ENCODE results near the gene CTIF. TPM values are rescaled to one million over a fixed set of nuclear protein-coding genes. Genes with fewer than 3 reads are reported as not detected.

Gene CTIF
- total RNA-seq, 1 donor from 2014 or later = 137 TPM

DNA sequence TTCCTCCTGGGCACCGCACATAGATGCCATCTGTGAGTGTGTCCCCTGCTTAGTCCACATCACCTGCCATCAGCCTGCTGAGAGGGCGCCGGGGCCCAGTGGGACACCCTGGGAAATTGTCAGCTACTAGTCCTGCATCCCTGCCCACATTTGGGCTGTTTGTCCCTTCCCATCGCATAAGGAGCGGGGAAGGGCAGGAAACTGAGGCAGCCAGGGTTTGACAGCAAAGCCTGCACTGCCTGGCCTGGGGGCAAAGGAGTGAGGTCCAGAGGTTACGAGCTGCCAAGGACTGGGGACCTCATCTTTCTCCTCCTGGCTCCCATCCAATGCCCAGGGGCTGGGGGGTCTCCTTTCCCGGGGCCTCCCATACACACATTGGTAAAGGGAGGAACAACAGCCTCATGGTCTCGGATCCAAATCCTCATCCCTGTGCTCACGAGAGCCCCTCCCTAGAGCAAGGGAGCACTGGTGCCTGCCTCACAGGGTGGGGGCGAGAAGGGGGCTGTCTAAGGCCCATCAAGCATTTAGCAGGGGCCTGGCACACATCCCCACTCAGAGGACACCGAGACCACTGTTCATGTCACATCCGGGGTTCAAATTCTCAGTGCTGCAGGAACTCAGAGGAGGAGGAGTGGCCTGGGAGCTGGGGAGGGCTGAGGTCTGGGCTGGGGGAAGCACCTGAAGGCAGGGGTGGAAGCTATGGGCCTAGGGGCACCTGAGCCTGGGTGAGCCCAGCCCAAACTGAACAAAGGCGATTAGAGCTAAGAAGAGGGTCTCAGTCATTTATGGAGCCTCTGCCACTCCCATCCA lies 298.2 kb downstream of the CTIF start:
- no peak overlapping the region for H3K4me3 Mint-ChIP-seq (ENCODE audit: unreplicated experiment)
- no peak overlapping the region for H3K27ac Mint-ChIP-seq (ENCODE audit: unreplicated experiment)
- H3K27me3 Mint-ChIP-seq (ENCODE audit: unreplicated experiment) = peaks cover 9% of the 10 kb centered on the region
- peak; percentile 9 for DNase-seq
- H3K4me1 Mint-ChIP-seq (ENCODE audit: low read depth, unreplicated experiment) = peaks cover 23% of the 10 kb centered on the region
- TF ChIP-seq, protein P1, sequence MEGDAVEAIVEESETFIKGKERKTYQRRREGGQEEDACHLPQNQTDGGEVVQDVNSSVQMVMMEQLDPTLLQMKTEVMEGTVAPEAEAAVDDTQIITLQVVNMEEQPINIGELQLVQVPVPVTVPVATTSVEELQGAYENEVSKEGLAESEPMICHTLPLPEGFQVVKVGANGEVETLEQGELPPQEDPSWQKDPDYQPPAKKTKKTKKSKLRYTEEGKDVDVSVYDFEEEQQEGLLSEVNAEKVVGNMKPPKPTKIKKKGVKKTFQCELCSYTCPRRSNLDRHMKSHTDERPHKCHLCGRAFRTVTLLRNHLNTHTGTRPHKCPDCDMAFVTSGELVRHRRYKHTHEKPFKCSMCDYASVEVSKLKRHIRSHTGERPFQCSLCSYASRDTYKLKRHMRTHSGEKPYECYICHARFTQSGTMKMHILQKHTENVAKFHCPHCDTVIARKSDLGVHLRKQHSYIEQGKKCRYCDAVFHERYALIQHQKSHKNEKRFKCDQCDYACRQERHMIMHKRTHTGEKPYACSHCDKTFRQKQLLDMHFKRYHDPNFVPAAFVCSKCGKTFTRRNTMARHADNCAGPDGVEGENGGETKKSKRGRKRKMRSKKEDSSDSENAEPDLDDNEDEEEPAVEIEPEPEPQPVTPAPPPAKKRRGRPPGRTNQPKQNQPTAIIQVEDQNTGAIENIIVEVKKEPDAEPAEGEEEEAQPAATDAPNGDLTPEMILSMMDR (IDR thresholded peaks at IDR 0.05; ENCODE audit: partially characterized antibody, unreplicated experiment) = no peak
- H3K9me3 Mint-ChIP-seq (ENCODE audit: unreplicated experiment) = peaks cover 6% of the 10 kb centered on the region
- no peaks in the 10 kb centered on the region for H3K36me3 Mint-ChIP-seq (ENCODE audit: unreplicated experiment)

DNA sequence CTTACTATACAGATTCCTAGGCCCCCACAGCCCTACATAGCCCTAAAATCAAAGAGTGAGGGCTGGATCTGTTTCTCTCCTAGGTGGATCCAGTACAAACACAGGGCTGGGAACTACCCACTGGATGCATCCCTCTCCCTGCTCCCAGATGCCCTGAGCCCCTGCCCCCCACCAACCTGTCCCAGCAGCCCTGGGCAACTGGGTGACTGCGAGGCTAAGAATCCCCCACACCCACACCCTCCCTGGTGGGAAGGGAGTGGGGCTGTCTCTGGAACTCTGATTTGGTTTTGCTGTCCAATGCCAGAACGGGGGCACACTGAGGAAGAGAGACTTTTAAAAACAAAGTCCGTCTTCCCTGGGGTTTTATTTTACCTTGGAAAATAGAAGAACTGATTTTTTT lies 298.8 kb downstream of the CTIF start:
- peaks cover 6% of the 10 kb centered on the region for H3K9me3 Mint-ChIP-seq (ENCODE audit: unreplicated experiment)
- H3K27me3 Mint-ChIP-seq (ENCODE audit: unreplicated experiment) = peaks cover 9% of the 10 kb centered on the region
- no peak overlapping the region for H3K4me3 Mint-ChIP-seq (ENCODE audit: unreplicated experiment)
- H3K4me1 Mint-ChIP-seq (ENCODE audit: low read depth, unreplicated experiment) = peaks cover 26% of the 10 kb centered on the region
- no peaks in the 10 kb centered on the region for H3K36me3 Mint-ChIP-seq (ENCODE audit: unreplicated experiment)
- TF ChIP-seq, protein P1 (IDR thresholded peaks at IDR 0.05; ENCODE audit: partially characterized antibody, unreplicated experiment) = no peak
- no peak overlapping the region for H3K27ac Mint-ChIP-seq (ENCODE audit: unreplicated experiment)
- peak; percentile 4 for DNase-seq

DNA sequence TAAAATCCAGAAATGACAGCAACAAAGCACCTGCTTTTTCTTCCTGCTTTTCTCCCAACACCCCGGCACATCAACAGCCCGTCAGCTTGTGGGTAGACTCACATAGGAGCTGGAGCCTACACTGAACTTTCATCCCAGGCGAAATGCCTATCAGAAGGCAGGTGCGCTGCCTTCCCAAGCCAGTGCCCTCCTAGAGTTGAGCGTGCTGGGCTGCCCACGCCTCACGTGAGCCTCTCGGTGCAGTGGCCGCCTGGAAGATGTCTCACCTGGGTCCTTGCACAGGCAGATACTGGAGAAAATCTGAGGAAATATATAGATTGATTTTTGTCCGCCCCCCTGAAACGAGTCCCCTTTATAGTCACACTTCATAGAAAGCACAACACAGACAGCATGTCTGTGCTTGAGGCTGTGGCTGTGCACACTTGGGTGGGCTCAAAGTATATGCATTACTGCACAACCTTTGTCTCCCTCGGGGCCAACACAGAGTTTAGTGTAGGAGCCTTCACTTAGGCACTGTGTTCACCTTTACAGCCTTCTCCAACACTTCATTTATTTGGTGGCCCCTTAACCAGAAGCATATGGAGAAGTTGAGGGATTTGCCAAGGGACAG lies 299.4 kb downstream of the CTIF start:
- no peak for DNase-seq
- Mint-ChIP-seq H3K27me3 (ENCODE audit: unreplicated experiment) (peaks cover 9% of the 10 kb centered on the region), H3K9me3 (ENCODE audit: unreplicated experiment) (peaks cover 6% of the 10 kb centered on the region), H3K4me3 (ENCODE audit: unreplicated experiment) (no peak overlapping the region), H3K4me1 (ENCODE audit: low read depth, unreplicated experiment) (peaks cover 22% of the 10 kb centered on the region), H3K27ac (ENCODE audit: unreplicated experiment) (no peak overlapping the region), H3K36me3 (ENCODE audit: unreplicated experiment) (no peaks in the 10 kb centered on the region)
- TF ChIP-seq, protein P1 (IDR thresholded peaks at IDR 0.05; ENCODE audit: partially characterized antibody, unreplicated experiment) = no peak

DNA sequence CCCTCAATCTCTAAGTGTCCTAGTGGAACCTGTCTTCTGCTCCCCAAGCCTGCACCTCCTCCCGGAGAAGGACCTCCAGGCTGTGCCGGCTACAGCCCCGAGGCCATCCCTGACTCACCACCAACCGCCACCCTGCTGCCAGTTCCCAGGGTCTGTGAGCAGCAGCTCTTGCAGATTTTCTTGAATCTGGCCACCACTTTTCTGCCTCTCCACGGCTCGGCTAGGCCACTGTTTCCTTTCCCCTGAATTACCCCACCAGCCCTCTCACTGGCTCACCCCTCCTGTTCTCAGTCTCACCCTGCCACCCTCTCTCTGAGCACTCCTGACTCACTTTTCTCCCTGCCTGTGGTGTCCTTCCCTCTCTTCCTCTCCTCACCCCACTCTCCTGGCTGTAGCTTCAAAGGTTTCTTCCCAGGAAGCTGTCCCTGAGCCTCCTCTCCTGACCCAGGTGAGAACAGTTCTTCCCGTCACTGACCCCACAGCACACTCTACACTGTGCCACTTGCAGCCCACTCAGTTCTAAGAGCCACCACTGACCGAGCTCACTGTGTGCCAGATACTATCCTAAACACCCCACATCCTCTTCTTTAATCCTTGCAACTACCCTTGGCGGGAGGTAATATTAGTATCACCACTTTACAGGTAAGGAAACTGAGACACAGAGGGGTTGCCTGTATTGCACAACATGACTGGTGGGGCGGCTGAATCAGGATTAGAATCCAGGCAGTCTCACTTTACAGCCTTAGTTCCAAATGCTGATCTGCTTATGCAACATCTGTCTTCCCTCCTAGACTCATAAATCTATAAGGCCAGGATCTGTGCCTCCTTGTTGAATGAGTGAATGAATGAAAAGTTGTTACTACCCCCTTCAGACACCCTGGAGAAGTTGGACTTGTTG lies 300.3 kb downstream of the CTIF start:
- Mint-ChIP-seq H3K36me3 (ENCODE audit: unreplicated experiment) (no peaks in the 10 kb centered on the region), H3K9me3 (ENCODE audit: unreplicated experiment) (peaks cover 6% of the 10 kb centered on the region), H3K4me1 (ENCODE audit: low read depth, unreplicated experiment) (peaks cover 22% of the 10 kb centered on the region), H3K27me3 (ENCODE audit: unreplicated experiment) (peaks cover 9% of the 10 kb centered on the region), H3K27ac (ENCODE audit: unreplicated experiment) (peak overlapping the region; percentile 31), H3K4me3 (ENCODE audit: unreplicated experiment) (peak overlapping the region; percentile 6)
- no peak for DNase-seq
- TF ChIP-seq, protein P1 (IDR thresholded peaks at IDR 0.05; ENCODE audit: partially characterized antibody, unreplicated experiment) = no peak
